Activated naive CD8-positive, alpha-beta T cell treated with anti-CD3 and anti-CD28 coated beads for 36 hours (primary cell): ENCODE data around the gene METTL15. TPM values are rescaled to one million over a fixed set of nuclear protein-coding genes. Genes with fewer than 3 reads are reported as not detected.
"Not testable (repeated sequence)": the region's sequence is repeated elsewhere in the genome, so short reads cannot be mapped to it uniquely, and the experiment has no call there.

ENCODE experiments used
- DNase-seq: peaks from one replicate; pipeline ENCODE4 v3.0.0; 2021
- H3K27ac Mint-ChIP-seq: one replicate; pipeline ENCODE4 v1.8.0; 2022; ENCODE audit warnings: mild to moderate bottlenecking, moderate library complexity, mixed read lengths
- H3K27me3 Mint-ChIP-seq: one replicate; pipeline ENCODE4 v1.8.0; 2022; ENCODE audit warnings: mild to moderate bottlenecking, mixed read lengths
- H3K36me3 Mint-ChIP-seq: one replicate; pipeline ENCODE4 v1.8.0; 2021; ENCODE audit warnings: mild to moderate bottlenecking, mixed read lengths
- H3K4me1 Mint-ChIP-seq: one replicate; pipeline ENCODE4 v1.8.0; 2021; ENCODE audit warnings: mixed read lengths
- H3K4me3 Mint-ChIP-seq: one replicate; pipeline ENCODE4 v1.8.0; 2022; ENCODE audit warnings: mild to moderate bottlenecking, moderate library complexity, mixed read lengths
- H3K9me3 Mint-ChIP-seq: one replicate; pipeline ENCODE4 v1.8.0; 2022; ENCODE audit warnings: mixed read lengths
- total RNA-seq, 2 experiments: library from RNA; stranded (reverse); gene quantifications; one replicate each; pipeline ENCODE4 v1.2.3, GENCODE V29; 2021

The METTL15 gene
- total RNA-seq, 2 experiments from 2014 or later, result 17.2 TPM

DNA sequence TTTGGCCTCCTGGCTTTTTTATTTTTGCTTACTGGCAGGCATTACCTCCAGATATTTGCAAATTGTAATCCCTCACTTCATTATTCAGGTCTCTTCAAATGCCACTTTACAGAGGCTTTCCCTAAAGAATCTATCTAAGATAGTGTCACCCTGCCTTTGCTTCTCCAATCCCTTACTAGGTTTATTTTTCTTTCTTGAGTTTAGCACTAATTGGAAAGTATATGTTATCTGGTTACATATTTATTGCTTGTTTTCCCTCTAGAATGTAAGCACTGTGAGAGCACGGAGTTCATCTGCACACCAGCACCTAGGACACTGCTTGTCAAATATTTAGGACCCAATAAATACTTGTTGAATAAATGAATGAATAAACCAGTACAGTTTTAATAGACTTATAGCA, 3.8 kb upstream of the METTL15 start:
- Mint-ChIP-seq H3K4me1 (peaks cover 16% of the 10 kb centered on the region), H3K4me3 (no peak overlapping the region), H3K36me3 (peaks cover 16% of the 10 kb centered on the region), H3K27ac (no peak overlapping the region), H3K9me3 (no peaks in the 10 kb centered on the region), H3K27me3 (peaks cover 5% of the 10 kb centered on the region)
- no peak for DNase-seq

DNA sequence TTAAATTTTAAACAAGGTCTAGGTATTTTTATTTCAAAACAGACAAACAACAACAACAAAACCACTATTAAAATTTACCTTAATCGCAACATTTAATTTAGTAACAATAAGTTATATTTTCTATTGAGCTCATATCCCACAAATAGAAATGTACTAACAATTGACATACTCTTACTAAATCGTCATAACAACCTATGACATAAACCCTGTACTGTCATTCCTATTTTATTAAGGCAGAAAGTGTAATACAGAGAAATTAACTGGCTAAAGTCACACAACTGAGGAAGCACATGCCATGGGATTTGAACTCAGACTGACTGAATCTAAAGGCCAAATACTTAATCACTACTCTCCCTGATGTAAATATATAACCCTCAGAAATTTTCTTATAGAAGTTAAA, 3.2 kb upstream of the METTL15 start:
- DNase-seq, result no peak
- Mint-ChIP-seq H3K4me1 (peaks cover 21% of the 10 kb centered on the region), H3K36me3 (peaks cover 14% of the 10 kb centered on the region), H3K9me3 (no peaks in the 10 kb centered on the region), H3K27me3 (peaks cover 5% of the 10 kb centered on the region), H3K4me3 (no peak overlapping the region), H3K27ac (no peak overlapping the region)

DNA sequence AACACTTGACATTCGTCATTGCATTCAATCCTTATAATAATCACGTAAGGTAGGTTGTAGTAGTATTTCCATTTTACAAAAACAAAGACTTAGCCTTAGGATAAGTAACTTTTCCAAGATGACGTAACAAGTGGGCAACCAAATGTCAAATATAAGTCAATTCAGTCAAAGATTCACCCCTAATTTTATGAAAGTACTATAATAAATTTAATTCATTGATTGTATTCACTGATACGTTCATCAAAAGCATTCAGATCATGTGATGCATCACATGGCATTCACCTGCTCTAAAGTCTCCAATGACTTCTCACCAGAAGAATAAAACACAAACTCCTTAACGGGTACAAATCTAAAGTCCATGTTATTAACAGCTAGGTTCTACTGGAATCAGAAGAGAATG, 2.3 kb upstream of the METTL15 start:
- peaks cover 22% of the 10 kb centered on the region for H3K4me1 Mint-ChIP-seq
- no peak overlapping the region for H3K27ac Mint-ChIP-seq

DNA sequence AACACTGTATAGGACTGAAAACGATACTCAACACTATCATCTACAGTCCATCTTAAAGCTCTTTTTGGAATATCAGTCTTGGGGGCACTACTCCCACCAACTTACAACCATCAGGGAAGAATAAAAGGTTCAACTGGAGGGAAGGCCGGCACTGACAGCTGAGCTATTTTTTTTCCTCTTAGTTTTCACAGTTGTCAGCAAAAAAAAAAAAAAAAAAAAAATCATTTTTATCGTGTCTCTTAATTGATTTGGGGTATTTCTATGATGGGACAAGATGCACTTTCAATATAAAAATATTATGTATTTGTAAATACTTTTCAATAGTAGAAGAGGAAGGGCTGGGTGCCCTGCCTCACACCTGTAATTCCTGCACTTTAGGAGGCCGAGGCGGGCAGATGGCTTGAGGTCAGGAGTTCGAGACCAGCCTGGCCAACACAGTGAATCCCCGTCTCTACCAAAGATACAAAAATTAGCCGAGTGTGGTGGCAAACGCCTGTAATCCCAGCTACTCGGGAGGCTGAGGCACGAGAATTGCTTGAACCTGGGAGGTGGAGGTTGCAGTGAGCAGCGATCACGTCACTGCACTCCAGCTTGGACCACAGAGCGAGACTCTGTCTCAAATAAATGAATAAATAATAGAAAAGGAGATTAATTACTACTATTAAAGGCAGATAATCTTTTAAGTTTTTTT, 1.7 kb upstream of the METTL15 start:
- peaks cover 27% of the 10 kb centered on the region for H3K4me1 Mint-ChIP-seq
- H3K27me3 Mint-ChIP-seq, result peaks cover 5% of the 10 kb centered on the region
- H3K4me3 Mint-ChIP-seq, result peak overlapping the region; percentile 99
- DNase-seq, result no peak
- H3K36me3 Mint-ChIP-seq, result peaks cover 14% of the 10 kb centered on the region
- H3K9me3 Mint-ChIP-seq, result no peaks in the 10 kb centered on the region
- no peak overlapping the region for H3K27ac Mint-ChIP-seq

More for the DNA sequence above, 2.3 kb upstream of the METTL15 start:
- Mint-ChIP-seq H3K36me3 (peaks cover 14% of the 10 kb centered on the region), H3K9me3 (no peaks in the 10 kb centered on the region), H3K27me3 (peaks cover 5% of the 10 kb centered on the region), H3K4me3 (peak overlapping the region; percentile 99)
- no peak for DNase-seq

DNA sequence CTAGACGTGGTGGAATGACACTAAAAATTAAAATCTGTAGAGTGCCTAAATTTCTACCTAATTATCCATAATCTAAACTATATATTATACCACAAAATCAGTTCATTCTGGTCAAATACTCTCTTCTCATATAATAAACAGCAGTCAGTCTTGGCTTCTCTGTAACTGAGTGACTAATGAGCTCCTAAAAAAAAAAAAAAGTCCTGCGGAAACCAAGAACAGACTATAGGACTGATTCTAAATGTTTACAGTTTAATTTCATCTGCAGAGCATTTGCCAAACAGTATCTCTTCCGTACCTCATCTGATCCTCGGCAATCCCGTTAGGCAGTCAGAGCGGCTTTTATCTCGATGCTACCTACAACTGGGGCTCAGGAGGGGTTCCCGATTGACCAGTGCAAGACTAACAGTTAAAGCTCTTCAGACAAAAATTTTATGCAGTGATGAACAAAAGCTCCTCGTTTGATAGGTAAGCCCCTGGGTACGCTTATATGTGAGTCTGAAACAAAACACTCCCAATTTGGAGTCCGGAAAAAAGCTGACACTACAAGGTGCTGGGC, 918 bp upstream of the METTL15 start:
- peaks cover 33% of the 10 kb centered on the region for H3K4me1 Mint-ChIP-seq
- DNase-seq, result peak; percentile 9

DNA sequence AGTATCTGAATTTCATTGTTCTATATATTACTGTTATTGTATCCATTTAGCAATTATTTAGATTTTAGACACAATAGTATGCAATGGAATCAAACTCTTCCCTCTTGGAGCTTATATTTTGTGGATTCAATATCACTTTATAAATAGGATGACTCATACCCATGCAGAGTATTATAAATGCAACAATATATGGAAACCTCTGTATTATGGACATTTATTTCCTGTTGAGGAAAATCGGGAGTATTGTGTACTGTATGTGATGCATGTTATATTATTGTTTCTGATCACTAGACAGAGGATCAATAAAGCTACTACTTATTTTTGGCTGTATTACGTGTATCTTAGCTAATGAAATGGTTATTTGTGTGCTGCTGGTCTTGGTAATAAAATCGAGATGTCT, 770 bp downstream of the METTL15 start:
- peak overlapping the region; percentile 100 for H3K27ac Mint-ChIP-seq
- peaks cover 36% of the 10 kb centered on the region for H3K4me1 Mint-ChIP-seq
- no peak for DNase-seq
- peaks cover 5% of the 10 kb centered on the region for H3K27me3 Mint-ChIP-seq
- H3K4me3 Mint-ChIP-seq, result peak overlapping the region; percentile 99
- peaks cover 15% of the 10 kb centered on the region for H3K36me3 Mint-ChIP-seq
- H3K9me3 Mint-ChIP-seq, result no peaks in the 10 kb centered on the region

More for the DNA sequence above, 918 bp upstream of the METTL15 start:
- Mint-ChIP-seq H3K9me3 (no peaks in the 10 kb centered on the region), H3K4me3 (peak overlapping the region; percentile 99), H3K36me3 (peaks cover 13% of the 10 kb centered on the region), H3K27ac (peak overlapping the region; percentile 100), H3K27me3 (peaks cover 5% of the 10 kb centered on the region)

DNA sequence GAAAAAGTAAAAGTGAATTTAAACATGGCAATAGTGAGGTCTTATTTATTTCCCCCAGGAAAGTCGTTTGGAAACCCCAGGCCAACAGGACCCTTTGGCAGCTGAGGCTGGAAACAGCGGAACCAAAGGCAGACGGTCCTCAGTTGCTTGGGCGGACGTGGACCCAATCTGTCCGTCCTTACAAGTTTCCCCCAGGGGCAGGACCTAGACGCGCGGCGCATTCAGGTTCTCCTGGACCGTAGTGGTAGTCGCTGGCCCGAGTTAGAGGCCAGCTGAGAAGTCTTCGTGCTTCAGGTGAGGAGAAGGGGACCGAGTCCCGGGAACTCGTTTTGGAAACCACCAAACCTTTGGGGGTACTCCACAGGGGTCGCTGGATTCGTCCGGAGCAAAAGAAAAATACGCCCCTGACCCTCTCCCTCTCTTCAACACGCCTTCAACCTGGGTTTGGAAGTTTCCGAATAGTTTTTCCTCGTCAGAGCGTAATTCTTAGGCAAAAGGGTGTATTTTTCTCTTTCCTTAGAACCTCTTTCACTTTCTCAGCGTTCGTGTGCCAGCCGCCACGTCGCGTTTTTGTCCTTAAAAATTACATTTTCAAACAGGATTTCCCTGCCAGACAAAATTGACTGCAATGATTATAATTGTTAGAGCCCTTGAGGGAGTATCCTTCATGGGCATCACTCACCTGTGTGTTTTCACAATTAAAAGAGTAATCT, 2.1 kb downstream of the METTL15 start:
- H3K27me3 Mint-ChIP-seq, result peaks cover 5% of the 10 kb centered on the region
- peaks cover 36% of the 10 kb centered on the region for H3K4me1 Mint-ChIP-seq
- H3K9me3 Mint-ChIP-seq, result no peaks in the 10 kb centered on the region
- DNase-seq, result peak; percentile 47
- H3K4me3 Mint-ChIP-seq, result peak overlapping the region; percentile 99
- peaks cover 15% of the 10 kb centered on the region for H3K36me3 Mint-ChIP-seq
- peak overlapping the region; percentile 91 for H3K27ac Mint-ChIP-seq

DNA sequence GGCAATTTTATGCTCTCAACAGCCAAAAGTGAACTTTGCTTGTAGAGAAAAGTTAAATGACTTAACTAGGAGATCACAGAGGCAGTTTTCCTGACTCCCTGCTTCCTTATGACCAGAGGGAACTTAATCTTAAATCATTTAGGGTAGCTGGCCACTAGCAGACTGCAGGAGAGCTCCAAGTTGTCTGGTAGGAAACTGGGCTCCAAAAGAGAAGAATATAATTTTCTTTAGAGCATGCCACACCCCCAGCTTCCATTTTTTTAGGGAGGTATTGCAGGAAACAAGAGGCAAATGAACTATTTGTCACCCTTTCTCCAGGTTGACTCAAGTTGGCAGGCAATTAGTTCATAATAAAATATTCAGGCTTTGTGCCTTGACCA, 2.6 kb downstream of the METTL15 start:
- H3K36me3 Mint-ChIP-seq, result peaks cover 13% of the 10 kb centered on the region
- no peaks in the 10 kb centered on the region for H3K9me3 Mint-ChIP-seq
- peak overlapping the region; percentile 99 for H3K4me3 Mint-ChIP-seq
- H3K27ac Mint-ChIP-seq, result peak overlapping the region; percentile 91
- H3K4me1 Mint-ChIP-seq, result peaks cover 32% of the 10 kb centered on the region
- no peak for DNase-seq
- H3K27me3 Mint-ChIP-seq, result peaks cover 5% of the 10 kb centered on the region

DNA sequence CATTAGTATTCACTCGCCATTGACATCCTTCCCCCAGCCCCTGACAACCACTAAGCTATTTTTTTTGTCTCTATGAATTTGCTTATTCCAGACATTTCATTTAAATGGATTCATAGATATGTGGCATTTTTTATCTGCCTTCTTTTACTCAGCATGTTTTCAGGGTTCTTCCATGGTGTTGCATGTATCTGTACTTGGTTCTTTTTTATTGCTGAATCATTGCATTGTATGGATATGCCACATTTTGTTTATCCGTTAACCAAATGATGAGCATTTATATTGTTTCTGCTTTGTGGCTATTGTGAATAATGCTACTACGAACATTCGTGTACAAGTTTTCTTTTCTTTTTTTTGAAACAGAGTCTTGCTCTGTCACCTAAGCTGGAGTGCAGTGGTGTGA, 5.9 kb downstream of the METTL15 start:
- no peak for DNase-seq
- H3K9me3 Mint-ChIP-seq, result no peaks in the 10 kb centered on the region

DNA sequence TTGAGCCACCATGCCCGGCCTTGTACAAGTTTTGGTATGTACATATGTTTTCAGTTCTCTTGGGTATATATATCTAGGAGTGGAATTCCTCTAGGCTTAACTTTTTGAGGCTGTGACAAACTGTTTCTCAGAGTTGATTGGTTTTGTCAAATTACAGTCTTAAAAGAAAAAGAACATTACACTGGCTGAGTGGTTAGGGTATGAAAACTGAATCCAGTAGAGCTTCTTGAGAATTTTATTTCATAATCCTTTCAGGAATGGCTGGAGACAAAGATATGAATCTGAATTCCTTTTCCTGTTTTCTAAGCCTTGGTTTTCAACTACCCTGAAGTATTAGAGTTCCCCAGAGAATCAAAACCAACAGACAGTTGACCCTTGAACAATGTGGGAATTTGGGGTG, 6.5 kb downstream of the METTL15 start:
- H3K4me3 Mint-ChIP-seq, result no peak overlapping the region
- H3K36me3 Mint-ChIP-seq, result peaks cover 12% of the 10 kb centered on the region
- no peaks in the 10 kb centered on the region for H3K27me3 Mint-ChIP-seq
- peaks cover 28% of the 10 kb centered on the region for H3K4me1 Mint-ChIP-seq
- no peak overlapping the region for H3K27ac Mint-ChIP-seq
- H3K9me3 Mint-ChIP-seq, result no peaks in the 10 kb centered on the region
- no peak for DNase-seq

More for the DNA sequence above, 5.9 kb downstream of the METTL15 start:
- Mint-ChIP-seq H3K27ac (no peak overlapping the region), H3K36me3 (peaks cover 12% of the 10 kb centered on the region), H3K4me1 (peaks cover 34% of the 10 kb centered on the region), H3K27me3 (no peaks in the 10 kb centered on the region), H3K4me3 (no peak overlapping the region)

DNA sequence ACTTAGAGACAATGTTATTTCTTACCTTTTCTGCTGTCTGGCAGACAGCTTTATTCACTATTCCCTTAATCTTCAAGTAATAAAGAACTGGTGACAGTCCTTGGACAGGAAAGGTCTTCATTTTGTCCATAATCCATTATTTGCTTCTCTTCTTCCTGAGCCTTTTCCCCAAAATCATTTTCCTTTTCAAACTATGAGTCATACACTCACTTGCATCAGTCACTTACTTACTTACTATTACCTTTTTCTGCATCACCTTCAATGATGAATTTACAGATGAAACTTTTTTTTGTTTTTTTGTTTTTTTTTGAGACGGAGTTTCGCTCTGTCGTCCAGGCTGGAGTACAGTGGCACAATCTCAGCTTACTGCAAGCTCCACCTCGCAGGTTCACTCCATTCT, 9.5 kb downstream of the METTL15 start:
- Mint-ChIP-seq H3K36me3 (peaks cover 5% of the 10 kb centered on the region), H3K9me3 (no peaks in the 10 kb centered on the region), H3K27ac (no peak overlapping the region), H3K4me1 (peaks cover 10% of the 10 kb centered on the region), H3K4me3 (no peak overlapping the region), H3K27me3 (no peaks in the 10 kb centered on the region)
- no peak for DNase-seq

DNA sequence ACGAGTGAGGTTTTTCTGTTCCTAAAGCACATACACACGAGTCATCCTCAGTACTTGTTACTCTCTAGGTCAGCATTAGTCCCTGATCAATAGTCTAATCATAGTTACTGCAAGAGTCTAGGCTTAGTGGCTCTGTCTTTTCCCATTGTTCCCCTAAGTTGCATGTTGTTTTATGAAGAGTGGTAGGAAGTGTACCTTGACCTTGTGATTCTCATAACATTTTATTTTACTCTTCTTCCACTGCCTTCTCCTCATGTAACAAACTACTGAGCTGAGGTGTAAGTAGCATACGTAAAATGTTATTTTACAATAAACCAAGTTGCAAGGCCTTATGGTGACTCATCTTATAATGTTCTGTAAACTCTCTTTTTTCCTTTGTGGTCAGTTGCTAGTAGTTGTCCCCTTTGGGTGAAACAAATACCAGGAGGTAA, 15.0 kb downstream of the METTL15 start:
- Mint-ChIP-seq H3K9me3 (no peaks in the 10 kb centered on the region), H3K27ac (no peak overlapping the region), H3K36me3 (peaks cover 17% of the 10 kb centered on the region), H3K27me3 (no peaks in the 10 kb centered on the region), H3K4me3 (no peak overlapping the region), H3K4me1 (peaks cover 4% of the 10 kb centered on the region)
- DNase-seq, result no peak

DNA sequence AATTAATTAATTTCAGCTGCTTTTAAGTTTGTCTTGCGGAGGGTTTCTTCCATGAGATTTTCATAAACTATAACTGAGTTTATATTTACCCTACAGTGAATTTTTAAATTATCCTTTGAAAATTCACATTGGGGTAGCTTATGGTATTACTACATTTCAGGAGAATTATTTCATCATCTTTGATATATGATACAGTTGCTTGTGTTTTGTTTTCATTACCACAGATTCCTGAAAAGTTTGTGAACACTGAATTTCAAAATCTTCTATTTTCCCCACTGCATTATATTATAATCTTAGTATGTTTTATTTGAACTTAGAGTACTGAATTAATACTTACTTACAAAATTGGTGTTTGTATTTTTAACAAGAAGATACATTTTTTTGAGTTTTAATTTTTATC, 24.4 kb downstream of the METTL15 start:
- H3K4me1 Mint-ChIP-seq, result no peaks in the 10 kb centered on the region
- no peak overlapping the region for H3K27ac Mint-ChIP-seq
- H3K9me3 Mint-ChIP-seq, result peaks cover 13% of the 10 kb centered on the region

DNA sequence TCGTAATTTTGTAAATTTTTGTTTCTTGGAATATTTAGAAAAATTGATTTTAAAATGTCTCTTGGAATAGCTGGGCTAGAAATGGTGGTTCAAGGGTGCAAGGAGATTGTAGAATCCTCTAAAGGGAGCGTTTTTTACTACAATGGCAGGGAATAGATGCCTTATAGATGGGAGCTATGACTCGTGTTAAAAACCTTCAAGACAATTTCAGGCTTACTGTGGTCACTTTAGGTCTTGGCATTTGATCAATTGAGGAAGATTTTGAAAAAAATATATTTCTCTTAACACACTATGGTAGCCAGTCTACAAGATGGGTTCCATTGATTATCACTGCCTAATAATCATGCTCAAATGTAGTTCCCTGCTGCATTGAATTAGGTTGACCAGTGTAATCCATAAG, 25.0 kb downstream of the METTL15 start:
- H3K27me3 Mint-ChIP-seq, result no peaks in the 10 kb centered on the region
- H3K27ac Mint-ChIP-seq, result no peak overlapping the region
- no peak for DNase-seq
- H3K4me3 Mint-ChIP-seq, result no peak overlapping the region
- H3K9me3 Mint-ChIP-seq, result peaks cover 16% of the 10 kb centered on the region
- H3K36me3 Mint-ChIP-seq, result peaks cover 62% of the 10 kb centered on the region
- no peaks in the 10 kb centered on the region for H3K4me1 Mint-ChIP-seq

More for the DNA sequence above, 24.4 kb downstream of the METTL15 start:
- no peaks in the 10 kb centered on the region for H3K27me3 Mint-ChIP-seq
- H3K4me3 Mint-ChIP-seq, result no peak overlapping the region
- DNase-seq, result no peak
- H3K36me3 Mint-ChIP-seq, result peaks cover 56% of the 10 kb centered on the region

DNA sequence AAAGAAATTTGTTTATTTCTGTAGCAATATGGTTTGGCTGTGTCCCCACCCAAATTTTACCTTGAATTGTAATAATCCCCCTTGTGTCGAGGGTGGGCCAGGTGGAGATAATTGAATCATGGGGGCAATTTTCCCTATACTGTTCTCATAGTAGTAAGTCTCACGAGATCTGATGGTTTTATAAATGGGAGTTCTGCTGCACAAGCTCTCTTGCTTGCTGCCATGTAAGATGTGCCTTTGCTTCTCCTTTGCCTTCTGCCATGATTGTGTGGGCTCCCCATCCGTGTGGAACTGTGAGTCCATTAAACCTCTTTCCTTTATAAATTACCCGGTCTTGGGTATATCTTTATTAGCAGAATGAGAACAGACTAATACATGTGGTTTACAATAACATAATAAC, 28.0 kb downstream of the METTL15 start:
- Mint-ChIP-seq H3K36me3 (peaks cover 81% of the 10 kb centered on the region), H3K9me3 (peaks cover 33% of the 10 kb centered on the region)
- not testable (repeated sequence) for H3K27ac Mint-ChIP-seq, H3K4me3 Mint-ChIP-seq, H3K27me3 Mint-ChIP-seq, H3K4me1 Mint-ChIP-seq, DNase-seq
